Activated naive CD4-positive, alpha-beta T cell treated with anti-CD3 and anti-CD28 coated beads, Interleukin-2, amount 50 U/mL, for 24 hours (primary cell): ENCODE results near the gene SMIM45.
"Not testable (repeated sequence)": the region's sequence is repeated elsewhere in the genome, so short reads cannot be mapped to it uniquely, and the experiment has no call there.

Source experiments
- H3K27ac Mint-ChIP-seq: one replicate; pipeline ENCODE4 v1.8.0; 2021; ENCODE audit warnings: mild to moderate bottlenecking, mixed read lengths
- H3K27me3 Mint-ChIP-seq: one replicate; pipeline ENCODE4 v1.8.0; 2021; ENCODE audit warnings: mixed read lengths
- H3K36me3 Mint-ChIP-seq: one replicate; pipeline ENCODE4 v1.8.0; 2021; ENCODE audit warnings: mixed read lengths
- H3K4me1 Mint-ChIP-seq: one replicate; pipeline ENCODE4 v1.8.0; 2021; ENCODE audit warnings: mixed read lengths
- H3K4me3 Mint-ChIP-seq: one replicate; pipeline ENCODE4 v1.8.0; 2021; ENCODE audit warnings: mild to moderate bottlenecking, mixed read lengths
- H3K9me3 Mint-ChIP-seq: one replicate; pipeline ENCODE4 v1.8.0; 2021; ENCODE audit warnings: mixed read lengths

SMIM45 gene

DNA sequence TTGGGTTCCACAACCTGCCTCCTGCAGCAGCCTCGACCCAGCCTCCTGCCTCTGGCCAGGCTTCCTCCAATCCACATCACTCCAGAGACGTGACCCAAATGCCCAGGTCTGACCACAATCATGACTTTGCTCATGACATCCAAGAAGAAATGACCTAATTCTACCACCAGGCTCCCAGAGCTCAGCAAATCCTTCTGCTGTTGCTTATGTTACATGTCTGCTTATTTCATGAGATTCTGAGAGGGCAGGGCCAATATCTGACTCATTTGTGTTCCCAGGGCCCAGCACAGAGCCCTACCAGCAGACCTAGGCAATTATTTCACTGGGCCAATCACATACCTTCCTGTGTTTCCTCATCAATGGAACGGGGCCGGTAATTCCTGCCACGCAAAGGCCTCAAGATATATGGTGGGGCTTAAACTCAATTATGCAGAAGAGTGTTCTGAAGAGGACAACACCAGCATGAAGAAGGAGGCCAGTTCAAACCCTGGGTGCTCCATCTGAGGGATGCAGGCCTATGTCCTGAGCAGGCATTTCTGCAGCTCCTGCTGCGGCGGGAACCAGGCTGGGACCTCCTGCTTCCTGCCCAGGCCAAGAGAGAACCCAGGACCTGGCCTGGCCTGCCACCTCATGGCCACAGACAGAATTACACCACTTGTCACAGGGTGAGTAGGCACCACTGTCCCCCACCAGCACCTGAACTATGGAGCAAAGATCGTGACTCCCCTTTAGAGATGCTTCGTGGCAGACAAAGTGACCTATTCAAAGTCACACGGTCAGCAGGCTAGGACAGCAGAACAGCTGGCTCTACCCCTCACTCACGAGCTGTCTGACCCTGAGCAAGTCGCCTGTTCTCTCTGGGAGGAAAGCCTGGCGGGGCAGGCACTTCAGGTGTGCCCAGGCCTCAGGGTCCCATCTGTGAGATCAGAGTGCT is 10.9 kb upstream of the SMIM45 start:
- no peaks in the 10 kb centered on the region for H3K9me3 Mint-ChIP-seq
- H3K27me3 Mint-ChIP-seq: no peaks in the 10 kb centered on the region
- peaks cover 3% of the 10 kb centered on the region for H3K36me3 Mint-ChIP-seq
- peak overlapping the region; percentile 98 for H3K27ac Mint-ChIP-seq
- peaks cover 37% of the 10 kb centered on the region for H3K4me1 Mint-ChIP-seq
- peak overlapping the region; percentile 50 for H3K4me3 Mint-ChIP-seq

- Mint-ChIP-seq H3K27ac (peak overlapping the region; percentile 33), H3K4me1 (peaks cover 34% of the 10 kb centered on the region), H3K9me3 (no peaks in the 10 kb centered on the region), H3K4me3 (peak overlapping the region; percentile 66), H3K36me3 (peaks cover 3% of the 10 kb centered on the region), H3K27me3 (no peaks in the 10 kb centered on the region)
Observed at GRCh38 chr22:41943661-41944209, 8.2 kb upstream of the SMIM45 start.

- Mint-ChIP-seq H3K9me3 (no peaks in the 10 kb centered on the region), H3K4me3 (peak within 1 kb of the TSS; percentile 88), H3K27ac (peak within 1 kb of the TSS; percentile 70), H3K36me3 (peaks cover 3% of the 10 kb centered on the region), H3K27me3 (no peaks in the 10 kb centered on the region), H3K4me1 (peaks cover 7% of the 10 kb centered on the region)
Observed at GRCh38 chr22:41946629-41947423, 5.1 kb upstream of the SMIM45 start, which contains the start of gene CENPM. Gene CENPM (minus strand): TSS chr22:41947152. CDS start chr22:41947076, 76 bp downstream.

- H3K36me3 Mint-ChIP-seq: peaks cover 3% of the 10 kb centered on the region
- H3K27ac Mint-ChIP-seq: peak overlapping the region; percentile 70
- no peaks in the 10 kb centered on the region for H3K9me3 Mint-ChIP-seq
- peak overlapping the region; percentile 88 for H3K4me3 Mint-ChIP-seq
- H3K27me3 Mint-ChIP-seq: no peaks in the 10 kb centered on the region
- peaks cover 7% of the 10 kb centered on the region for H3K4me1 Mint-ChIP-seq
Observed at GRCh38 chr22:41947424-41948080, 4.4 kb upstream of the SMIM45 start.

GRCh38 chr22:41948142-41948541 is 3.8 kb upstream of the SMIM45 start:
- H3K36me3 Mint-ChIP-seq: peaks cover 3% of the 10 kb centered on the region
- no peak overlapping the region for H3K4me3 Mint-ChIP-seq
- no peaks in the 10 kb centered on the region for H3K27me3 Mint-ChIP-seq
- H3K27ac Mint-ChIP-seq: peak overlapping the region; percentile 30
- H3K4me1 Mint-ChIP-seq: peaks cover 7% of the 10 kb centered on the region
- no peaks in the 10 kb centered on the region for H3K9me3 Mint-ChIP-seq

DNA sequence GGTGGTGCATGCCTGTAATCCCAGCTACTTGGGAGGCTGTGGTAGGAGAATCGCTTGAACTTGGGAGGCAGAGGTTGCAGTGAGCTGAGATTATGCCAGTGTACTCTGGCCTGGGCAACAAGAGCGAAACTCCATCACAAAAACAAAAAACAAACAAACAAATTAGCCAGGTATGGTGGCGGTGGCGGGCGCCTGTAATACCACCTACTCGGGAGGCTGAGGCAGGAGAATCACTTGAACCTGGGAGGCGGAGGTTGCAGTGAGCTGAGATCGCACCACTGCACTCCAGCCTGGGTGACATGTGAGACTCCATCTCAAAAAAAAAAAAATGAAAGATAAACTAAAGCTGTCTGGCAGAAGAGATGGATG is 3.0 kb upstream of the SMIM45 start:
- H3K9me3 Mint-ChIP-seq, H3K36me3 Mint-ChIP-seq, H3K27ac Mint-ChIP-seq, H3K27me3 Mint-ChIP-seq, H3K4me1 Mint-ChIP-seq: not testable (repeated sequence)
- H3K4me3 Mint-ChIP-seq: peak overlapping the region; percentile 23

GRCh38 chr22:41949297-41949965 is 2.5 kb upstream of the SMIM45 start:
- H3K27ac Mint-ChIP-seq: no peak overlapping the region
- peak overlapping the region; percentile 23 for H3K4me3 Mint-ChIP-seq
- peaks cover 2% of the 10 kb centered on the region for H3K36me3 Mint-ChIP-seq
- H3K27me3 Mint-ChIP-seq: no peaks in the 10 kb centered on the region
- peaks cover 3% of the 10 kb centered on the region for H3K4me1 Mint-ChIP-seq
- no peaks in the 10 kb centered on the region for H3K9me3 Mint-ChIP-seq

- Mint-ChIP-seq H3K36me3 (no peaks in the 10 kb centered on the region), H3K27ac (no peak overlapping the region), H3K9me3 (no peaks in the 10 kb centered on the region), H3K4me3 (no peak overlapping the region), H3K4me1 (peaks cover 4% of the 10 kb centered on the region), H3K27me3 (peaks cover 2% of the 10 kb centered on the region)
Observed at GRCh38 chr22:41952713-41953112, 763 bp downstream of the SMIM45 start.

GRCh38 chr22:41957941-41958556 is 6.1 kb downstream of the SMIM45 start:
- Mint-ChIP-seq H3K27me3 (peaks cover 2% of the 10 kb centered on the region), H3K9me3 (no peaks in the 10 kb centered on the region), H3K36me3 (no peaks in the 10 kb centered on the region), H3K4me3 (peak overlapping the region; percentile 19), H3K4me1 (peaks cover 4% of the 10 kb centered on the region), H3K27ac (no peak overlapping the region)

DNA sequence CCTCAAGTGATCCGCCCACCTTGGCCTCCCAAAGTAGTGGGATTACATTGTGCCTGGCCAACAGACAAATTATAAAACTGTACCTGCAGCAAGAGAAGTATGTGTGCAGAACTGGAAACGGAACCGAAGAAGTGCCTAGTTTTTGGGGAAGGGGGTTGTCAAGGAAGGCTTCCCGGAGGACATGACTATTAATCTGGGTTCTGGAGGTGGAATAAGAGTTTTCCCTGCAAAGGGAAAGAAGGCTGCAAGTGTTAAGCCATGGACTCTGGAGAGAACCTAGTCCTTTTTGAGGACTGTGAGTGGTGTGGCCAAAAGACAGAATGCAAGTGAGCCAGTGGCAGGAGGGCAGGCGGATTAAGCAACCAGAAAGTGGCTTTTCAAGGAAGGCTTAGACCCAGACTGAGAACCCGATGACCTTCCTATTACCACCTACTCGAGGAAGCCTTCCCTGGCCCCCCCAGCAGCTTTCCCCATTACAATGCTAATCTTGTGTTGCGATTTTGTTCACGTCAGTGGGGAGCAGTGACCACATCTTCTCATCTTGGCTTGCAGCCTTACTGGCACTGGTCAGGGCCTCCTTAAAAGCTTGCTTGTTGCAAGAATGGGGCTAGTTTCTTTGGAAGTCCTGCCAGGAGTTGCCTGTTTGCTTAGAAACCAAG is 11.6 kb downstream of the SMIM45 start:
- Mint-ChIP-seq H3K9me3 (no peaks in the 10 kb centered on the region), H3K27me3 (no peaks in the 10 kb centered on the region), H3K4me1 (no peaks in the 10 kb centered on the region), H3K4me3 (no peak overlapping the region), H3K27ac (no peak overlapping the region), H3K36me3 (no peaks in the 10 kb centered on the region)

- Mint-ChIP-seq H3K4me3 (no peak overlapping the region), H3K36me3 (no peaks in the 10 kb centered on the region), H3K9me3 (no peaks in the 10 kb centered on the region), H3K27me3 (no peaks in the 10 kb centered on the region), H3K27ac (no peak overlapping the region), H3K4me1 (no peaks in the 10 kb centered on the region)
Observed at GRCh38 chr22:41964112-41964491, 12.2 kb downstream of the SMIM45 start.

GRCh38 chr22:41966225-41966606 is 14.3 kb downstream of the SMIM45 start:
- Mint-ChIP-seq H3K9me3 (no peaks in the 10 kb centered on the region), H3K4me3 (no peak overlapping the region), H3K27ac (peak overlapping the region; percentile 8), H3K27me3 (peaks cover 3% of the 10 kb centered on the region), H3K36me3 (no peaks in the 10 kb centered on the region), H3K4me1 (no peaks in the 10 kb centered on the region)

GRCh38 chr22:41966607-41967240 is 14.8 kb downstream of the SMIM45 start:
- H3K4me1 Mint-ChIP-seq: no peaks in the 10 kb centered on the region
- H3K27me3 Mint-ChIP-seq: peaks cover 3% of the 10 kb centered on the region
- no peaks in the 10 kb centered on the region for H3K36me3 Mint-ChIP-seq
- no peak overlapping the region for H3K4me3 Mint-ChIP-seq
- H3K9me3 Mint-ChIP-seq: no peaks in the 10 kb centered on the region
- no peak overlapping the region for H3K27ac Mint-ChIP-seq

GRCh38 chr22:41968601-41969000 is 16.7 kb downstream of the SMIM45 start:
- Mint-ChIP-seq H3K9me3 (no peaks in the 10 kb centered on the region), H3K27ac (no peak overlapping the region), H3K4me1 (no peaks in the 10 kb centered on the region), H3K4me3 (no peak overlapping the region), H3K36me3 (no peaks in the 10 kb centered on the region), H3K27me3 (peaks cover 7% of the 10 kb centered on the region)
